ENCODE results near the gene WFDC5.

The WFDC5 gene

GRCh38 chr20:45111799-45112471 is 3.0 kb downstream of the WFDC5 start:
- H3K9me3 ChIP-seq (ENCODE audit: control insufficient read depth, low read length) = no peaks in the 10 kb centered on the region
- H3K4me1 ChIP-seq (ENCODE audit: control insufficient read depth, insufficient read depth, low read length) = no peaks in the 10 kb centered on the region
- H3K4me3 ChIP-seq (ENCODE audit: low read length) = no peak overlapping the region
- no peak overlapping the region for H3K9ac ChIP-seq (ENCODE audit: low read length)
- H3K27me3 ChIP-seq (ENCODE audit: control insufficient read depth, insufficient read depth, low read length) = peaks cover 14% of the 10 kb centered on the region
- H3K36me3 ChIP-seq (ENCODE audit: control insufficient read depth, insufficient read depth, low read length) = no peaks in the 10 kb centered on the region

GRCh38 chr20:45111285-45111684 is 3.7 kb downstream of the WFDC5 start:
- Histone ChIP-seq H3K4me3 (ENCODE audit: low read length) (no peak overlapping the region), H3K36me3 (ENCODE audit: control insufficient read depth, insufficient read depth, low read length) (no peaks in the 10 kb centered on the region), H3K27me3 (ENCODE audit: control insufficient read depth, insufficient read depth, low read length) (peaks cover 14% of the 10 kb centered on the region), H3K9ac (ENCODE audit: low read length) (no peak overlapping the region), H3K9me3 (ENCODE audit: control insufficient read depth, low read length) (no peaks in the 10 kb centered on the region), H3K4me1 (ENCODE audit: control insufficient read depth, insufficient read depth, low read length) (no peaks in the 10 kb centered on the region)

- Histone ChIP-seq H3K9me3 (ENCODE audit: control insufficient read depth, low read length) (no peaks in the 10 kb centered on the region), H3K27me3 (ENCODE audit: control insufficient read depth, insufficient read depth, low read length) (peaks cover 14% of the 10 kb centered on the region), H3K36me3 (ENCODE audit: control insufficient read depth, insufficient read depth, low read length) (no peaks in the 10 kb centered on the region), H3K4me3 (ENCODE audit: low read length) (no peak overlapping the region), H3K4me1 (ENCODE audit: control insufficient read depth, insufficient read depth, low read length) (no peaks in the 10 kb centered on the region), H3K9ac (ENCODE audit: low read length) (no peak overlapping the region)
Observed at GRCh38 chr20:45110301-45110700, 4.7 kb downstream of the WFDC5 start.

- Histone ChIP-seq H3K4me3 (ENCODE audit: low read length) (no peak overlapping the region), H3K9me3 (ENCODE audit: control insufficient read depth, low read length) (no peaks in the 10 kb centered on the region), H3K4me1 (ENCODE audit: control insufficient read depth, insufficient read depth, low read length) (no peaks in the 10 kb centered on the region), H3K9ac (ENCODE audit: low read length) (no peak overlapping the region), H3K27me3 (ENCODE audit: control insufficient read depth, insufficient read depth, low read length) (peaks cover 12% of the 10 kb centered on the region), H3K36me3 (ENCODE audit: control insufficient read depth, insufficient read depth, low read length) (no peaks in the 10 kb centered on the region)
Observed at GRCh38 chr20:45109634-45110033, 5.3 kb downstream of the WFDC5 start.

DNA sequence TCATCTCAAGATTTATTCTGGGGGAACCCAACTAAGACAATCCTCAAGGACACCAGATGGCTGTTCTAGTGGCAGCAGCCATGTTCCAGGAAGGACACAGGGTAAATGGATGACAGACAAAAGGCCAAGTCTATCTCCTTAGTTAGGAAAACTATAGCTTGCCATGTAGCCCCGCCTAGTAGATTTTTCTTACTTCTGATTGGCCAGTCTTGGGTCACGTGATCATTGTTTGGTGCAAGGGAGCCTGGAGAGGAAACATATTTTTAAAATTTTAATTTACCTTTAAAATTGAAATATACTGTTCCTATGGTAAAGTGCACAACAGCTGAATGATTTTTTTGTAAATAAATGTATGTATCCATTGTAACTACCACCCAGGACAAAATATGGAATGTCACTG is 9.7 kb downstream of the WFDC5 start:
- Histone ChIP-seq H3K4me1 (ENCODE audit: control insufficient read depth, insufficient read depth, low read length) (no peaks in the 10 kb centered on the region), H3K9me3 (ENCODE audit: control insufficient read depth, low read length) (no peaks in the 10 kb centered on the region), H3K4me3 (ENCODE audit: low read length) (no peak overlapping the region), H3K36me3 (ENCODE audit: control insufficient read depth, insufficient read depth, low read length) (no peaks in the 10 kb centered on the region), H3K27me3 (ENCODE audit: control insufficient read depth, insufficient read depth, low read length) (peaks cover 14% of the 10 kb centered on the region), H3K9ac (ENCODE audit: low read length) (no peak overlapping the region)

DNA sequence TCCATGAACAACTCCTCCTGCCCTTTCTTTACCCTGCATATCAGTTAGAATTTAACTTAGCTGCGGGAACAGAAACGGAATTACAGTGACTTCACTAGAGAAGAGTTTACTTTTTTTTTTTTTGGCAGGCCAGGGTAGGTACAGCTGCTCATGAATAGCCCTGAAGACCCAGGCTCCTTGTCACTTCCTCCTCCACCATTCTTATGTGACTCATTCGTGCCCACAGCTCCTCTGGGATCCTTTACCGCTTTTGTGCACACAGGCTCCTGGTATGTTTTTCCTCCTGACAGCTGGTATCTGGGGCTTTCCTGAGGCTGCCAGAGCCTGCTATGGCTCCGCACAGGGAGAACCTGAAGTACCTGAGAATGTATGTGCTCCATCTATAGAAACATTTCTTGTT is 10.2 kb downstream of the WFDC5 start:
- no peaks in the 10 kb centered on the region for H3K36me3 ChIP-seq (ENCODE audit: control insufficient read depth, insufficient read depth, low read length)
- no peaks in the 10 kb centered on the region for H3K9me3 ChIP-seq (ENCODE audit: control insufficient read depth, low read length)
- H3K9ac ChIP-seq (ENCODE audit: low read length) = no peak overlapping the region
- H3K4me3 ChIP-seq (ENCODE audit: low read length) = no peak overlapping the region
- H3K4me1 ChIP-seq (ENCODE audit: control insufficient read depth, insufficient read depth, low read length) = no peaks in the 10 kb centered on the region
- peaks cover 18% of the 10 kb centered on the region for H3K27me3 ChIP-seq (ENCODE audit: control insufficient read depth, insufficient read depth, low read length)

- Histone ChIP-seq H3K36me3 (ENCODE audit: control insufficient read depth, insufficient read depth, low read length) (no peaks in the 10 kb centered on the region), H3K27me3 (ENCODE audit: control insufficient read depth, insufficient read depth, low read length) (peaks cover 34% of the 10 kb centered on the region), H3K9ac (ENCODE audit: low read length) (no peak overlapping the region), H3K4me3 (ENCODE audit: low read length) (no peak overlapping the region), H3K9me3 (ENCODE audit: control insufficient read depth, low read length) (no peaks in the 10 kb centered on the region), H3K4me1 (ENCODE audit: control insufficient read depth, insufficient read depth, low read length) (peaks cover 3% of the 10 kb centered on the region)
Observed at GRCh38 chr20:45103072-45103471, 11.9 kb downstream of the WFDC5 start.

DNA sequence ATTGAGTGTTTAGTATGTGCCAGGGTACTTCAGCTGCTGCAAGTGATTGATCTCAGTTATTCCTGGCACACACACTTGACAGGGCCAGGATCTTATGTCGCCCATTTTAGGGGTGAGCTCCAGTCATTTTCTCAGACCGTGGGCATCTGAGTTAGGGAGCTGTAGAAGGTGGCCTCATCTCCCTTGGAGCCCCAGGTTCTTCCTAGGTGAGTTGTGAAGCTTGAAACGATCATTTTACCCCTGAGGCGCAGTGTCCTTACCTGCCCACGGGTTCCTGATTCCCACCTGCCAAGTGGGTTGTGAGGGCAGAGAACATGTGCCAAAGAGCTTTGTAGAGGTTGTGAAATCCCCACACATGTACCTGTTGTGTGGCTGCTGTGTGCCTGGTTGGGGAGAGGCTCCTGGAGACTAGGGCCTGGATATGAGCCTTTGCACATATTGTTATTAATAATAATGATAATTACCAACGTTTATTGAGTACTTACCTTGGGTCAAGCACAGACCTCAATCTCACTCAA is 13.6 kb downstream of the WFDC5 start:
- Histone ChIP-seq H3K27me3 (ENCODE audit: control insufficient read depth, insufficient read depth, low read length) (peaks cover 51% of the 10 kb centered on the region), H3K4me3 (ENCODE audit: low read length) (no peak overlapping the region), H3K36me3 (ENCODE audit: control insufficient read depth, insufficient read depth, low read length) (no peaks in the 10 kb centered on the region), H3K4me1 (ENCODE audit: control insufficient read depth, insufficient read depth, low read length) (peaks cover 5% of the 10 kb centered on the region), H3K9me3 (ENCODE audit: control insufficient read depth, low read length) (no peaks in the 10 kb centered on the region), H3K9ac (ENCODE audit: low read length) (no peak overlapping the region)

DNA sequence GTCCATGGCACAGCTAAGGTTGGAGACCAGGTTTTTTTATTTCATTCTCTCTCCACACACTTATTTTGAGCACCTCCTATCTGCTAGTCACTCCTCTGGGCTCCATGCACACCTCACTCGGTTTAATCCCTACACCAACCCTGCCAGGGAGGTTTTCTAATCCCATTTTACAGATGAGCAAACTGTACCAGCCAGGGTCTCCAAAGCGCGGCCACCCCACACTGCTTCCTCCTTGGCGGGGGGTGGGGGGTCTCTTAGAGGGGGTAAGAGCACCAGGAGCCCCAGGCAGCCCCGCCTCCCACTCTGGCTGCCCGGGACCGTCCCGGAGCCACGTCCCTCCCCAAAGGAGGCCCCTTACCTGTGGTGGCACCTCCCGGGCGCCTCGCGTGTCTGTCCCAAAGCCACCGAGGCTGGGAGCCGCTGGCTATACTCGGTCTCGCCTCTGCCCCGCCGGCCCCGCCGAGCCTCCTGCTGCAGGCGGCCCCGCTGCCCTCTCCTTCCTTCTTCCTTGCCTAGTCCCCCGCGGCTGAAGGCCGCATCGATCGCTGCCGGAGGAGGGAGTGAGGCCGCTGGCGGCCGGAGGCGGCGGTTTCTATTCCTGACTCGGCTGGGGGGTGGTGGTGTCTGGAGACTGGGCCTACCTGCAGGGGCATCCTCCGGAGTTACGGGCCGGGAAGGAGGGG is 14.3 kb downstream of the WFDC5 start, which contains the start of gene KCNS1:
Gene KCNS1 (minus strand): TSS at position 565 of the 683 bp plus-strand sequence. CDS start 1,891 bp downstream, outside the sequence.
- H3K36me3 ChIP-seq (ENCODE audit: control insufficient read depth, insufficient read depth, low read length) = no peaks in the 10 kb centered on the region
- H3K27me3 ChIP-seq (ENCODE audit: control insufficient read depth, insufficient read depth, low read length) = peaks cover 57% of the 10 kb centered on the region
- H3K4me3 ChIP-seq (ENCODE audit: low read length) = no peak within 1 kb of the TSS
- H3K4me1 ChIP-seq (ENCODE audit: control insufficient read depth, insufficient read depth, low read length) = peaks cover 5% of the 10 kb centered on the region
- no peaks in the 10 kb centered on the region for H3K9me3 ChIP-seq (ENCODE audit: control insufficient read depth, low read length)
- no peak within 1 kb of the TSS for H3K9ac ChIP-seq (ENCODE audit: low read length)

DNA sequence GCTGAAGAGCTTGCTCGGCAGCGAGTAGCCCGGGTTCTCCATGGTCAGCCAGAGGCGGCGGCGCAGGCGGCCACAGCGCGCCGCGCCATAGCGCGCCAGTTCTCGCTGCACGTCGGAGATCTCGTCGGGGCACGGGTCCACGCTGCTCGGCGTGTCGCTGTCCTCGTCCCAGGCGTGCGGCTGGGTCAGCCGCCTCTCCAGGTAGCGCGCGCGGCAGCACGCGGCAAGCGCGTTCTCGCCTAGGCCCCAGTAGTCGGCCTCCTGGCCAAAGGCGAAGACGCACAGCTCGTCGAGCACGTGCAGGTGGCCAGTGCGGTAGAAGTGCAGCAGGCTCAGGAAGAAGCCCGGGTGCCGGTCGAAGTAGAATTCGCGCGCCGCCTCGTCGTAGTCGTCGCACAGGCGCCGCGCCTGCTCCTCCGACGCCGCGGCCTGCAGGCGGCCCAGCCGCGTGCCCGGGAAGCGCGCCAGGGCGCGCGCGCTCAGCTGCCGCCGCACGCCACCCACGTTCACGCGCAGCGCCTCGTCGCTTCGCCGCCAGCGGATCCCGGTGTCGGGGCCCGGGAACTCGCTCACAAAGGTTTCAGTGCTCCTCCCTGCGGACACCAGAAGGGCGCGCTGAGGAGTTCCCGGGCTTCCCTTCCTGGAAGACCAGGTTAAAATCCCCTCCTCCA is 16.7 kb downstream of the WFDC5 start:
- no peaks in the 10 kb centered on the region for H3K36me3 ChIP-seq (ENCODE audit: control insufficient read depth, insufficient read depth, low read length)
- H3K9ac ChIP-seq (ENCODE audit: low read length) = no peak overlapping the region
- H3K27me3 ChIP-seq (ENCODE audit: control insufficient read depth, insufficient read depth, low read length) = peaks cover 57% of the 10 kb centered on the region
- no peaks in the 10 kb centered on the region for H3K9me3 ChIP-seq (ENCODE audit: control insufficient read depth, low read length)
- peaks cover 5% of the 10 kb centered on the region for H3K4me1 ChIP-seq (ENCODE audit: control insufficient read depth, insufficient read depth, low read length)
- no peak overlapping the region for H3K4me3 ChIP-seq (ENCODE audit: low read length)

- Histone ChIP-seq H3K4me3 (ENCODE audit: low read length) (no peak overlapping the region), H3K4me1 (ENCODE audit: control insufficient read depth, insufficient read depth, low read length) (peaks cover 5% of the 10 kb centered on the region), H3K36me3 (ENCODE audit: control insufficient read depth, insufficient read depth, low read length) (no peaks in the 10 kb centered on the region), H3K9me3 (ENCODE audit: control insufficient read depth, low read length) (no peaks in the 10 kb centered on the region), H3K9ac (ENCODE audit: low read length) (no peak overlapping the region), H3K27me3 (ENCODE audit: control insufficient read depth, insufficient read depth, low read length) (peaks cover 57% of the 10 kb centered on the region)
Observed at GRCh38 chr20:45097485-45098102, 17.4 kb downstream of the WFDC5 start.

GRCh38 chr20:45096781-45097180 is 18.2 kb downstream of the WFDC5 start:
- no peaks in the 10 kb centered on the region for H3K36me3 ChIP-seq (ENCODE audit: control insufficient read depth, insufficient read depth, low read length)
- H3K4me1 ChIP-seq (ENCODE audit: control insufficient read depth, insufficient read depth, low read length) = peaks cover 5% of the 10 kb centered on the region
- H3K9ac ChIP-seq (ENCODE audit: low read length) = no peak overlapping the region
- peaks cover 57% of the 10 kb centered on the region for H3K27me3 ChIP-seq (ENCODE audit: control insufficient read depth, insufficient read depth, low read length)
- H3K4me3 ChIP-seq (ENCODE audit: low read length) = no peak overlapping the region
- H3K9me3 ChIP-seq (ENCODE audit: control insufficient read depth, low read length) = no peaks in the 10 kb centered on the region
